Tibial nerve (tissue), 3 donors: Measurements from ENCODE around the gene ZNF438.

Experiments used
- POLR2A ChIP-seq, 2 donors: fragments of 450-650 bp; IDR thresholded peaks; one replicate each; pipeline ENCODE4 v1.6.1; 2017; ENCODE audit warnings: antibody characterized with exemption in 2 of 2, mild to moderate bottlenecking in 2 of 2, moderate library complexity in 2 of 2
- TF ChIP-seq, protein P1 (sequence below), 5 experiments: fragments of 200-600 bp in 3 of 5; fragments of 450-650 bp in 2 of 5; sonication (generic) in 3 of 5; IDR thresholded peaks; one replicate each; pipeline ENCODE4 v1.5.1; 2016 to 2019; ENCODE audit warnings: antibody characterized with exemption in 5 of 5, mild to moderate bottlenecking in 3 of 5, moderate library complexity in 2 of 5

GRCh38 chr10:30978843-30979242 lies 52.8 kb downstream of the ZNF438 start:
- TF ChIP-seq, protein P1, sequence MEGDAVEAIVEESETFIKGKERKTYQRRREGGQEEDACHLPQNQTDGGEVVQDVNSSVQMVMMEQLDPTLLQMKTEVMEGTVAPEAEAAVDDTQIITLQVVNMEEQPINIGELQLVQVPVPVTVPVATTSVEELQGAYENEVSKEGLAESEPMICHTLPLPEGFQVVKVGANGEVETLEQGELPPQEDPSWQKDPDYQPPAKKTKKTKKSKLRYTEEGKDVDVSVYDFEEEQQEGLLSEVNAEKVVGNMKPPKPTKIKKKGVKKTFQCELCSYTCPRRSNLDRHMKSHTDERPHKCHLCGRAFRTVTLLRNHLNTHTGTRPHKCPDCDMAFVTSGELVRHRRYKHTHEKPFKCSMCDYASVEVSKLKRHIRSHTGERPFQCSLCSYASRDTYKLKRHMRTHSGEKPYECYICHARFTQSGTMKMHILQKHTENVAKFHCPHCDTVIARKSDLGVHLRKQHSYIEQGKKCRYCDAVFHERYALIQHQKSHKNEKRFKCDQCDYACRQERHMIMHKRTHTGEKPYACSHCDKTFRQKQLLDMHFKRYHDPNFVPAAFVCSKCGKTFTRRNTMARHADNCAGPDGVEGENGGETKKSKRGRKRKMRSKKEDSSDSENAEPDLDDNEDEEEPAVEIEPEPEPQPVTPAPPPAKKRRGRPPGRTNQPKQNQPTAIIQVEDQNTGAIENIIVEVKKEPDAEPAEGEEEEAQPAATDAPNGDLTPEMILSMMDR (IDR thresholded peaks at IDR 0.05), result no peak
- TF ChIP-seq POLR2A (IDR thresholded peaks at IDR 0.05), result no peak
